ENCODE measurements around the gene SLC22A1.

Gene SLC22A1

DNA sequence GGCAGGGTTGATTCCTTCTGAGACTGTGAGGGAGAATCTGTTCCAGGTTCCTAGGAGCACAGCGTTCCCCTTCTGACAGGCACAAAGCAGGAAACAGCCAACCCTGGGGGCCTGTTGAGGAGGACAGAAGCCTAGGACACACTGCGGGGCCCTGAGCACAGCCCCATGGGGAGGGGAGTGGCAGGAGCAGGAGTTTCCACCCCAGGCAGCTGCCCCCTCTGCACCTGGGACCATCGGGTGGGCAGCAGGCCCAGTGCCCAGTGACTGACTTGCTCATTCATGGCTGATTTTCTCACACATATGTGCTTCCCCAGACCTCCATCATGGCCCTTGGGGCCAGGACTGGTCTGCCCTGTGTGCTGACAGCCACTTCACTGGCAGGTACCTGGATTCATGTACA is 6.2 kb upstream of the SLC22A1 start:
- no peak for DNase-seq (ENCODE audit: low read depth, low spot score)
- H3K4me1 ChIP-seq (ENCODE audit: insufficient read depth, insufficient read length), result no peaks in the 10 kb centered on the region
- H3K4me3 ChIP-seq (ENCODE audit: insufficient read length, low read depth), result no peak overlapping the region
- H3K9ac ChIP-seq (ENCODE audit: insufficient read length, low read depth), result no peak overlapping the region
- TF ChIP-seq ZNF274 (IDR thresholded peaks at IDR 0.05; ENCODE audit: low read depth, low read length) (no peak), YY1 (IDR thresholded peaks at IDR 0.05; ENCODE audit: insufficient read depth, insufficient read length) (no peak), SUZ12 (IDR thresholded peaks at IDR 0.05; ENCODE audit: extremely low read depth, insufficient read depth, insufficient read length) (no peak)
- no peaks in the 10 kb centered on the region for H3K27me3 ChIP-seq (ENCODE audit: insufficient read depth, insufficient read length)
- H3K36me3 ChIP-seq (ENCODE audit: insufficient read depth, insufficient read length, low read length), result peaks cover 3% of the 10 kb centered on the region
- H3K9me3 ChIP-seq (ENCODE audit: insufficient read depth, low read length), result peaks cover 21% of the 10 kb centered on the region; the same call in 1 of the 2 replicates

GRCh38 chr6:160116411-160116810 is 5.2 kb upstream of the SLC22A1 start:
- peaks cover 3% of the 10 kb centered on the region for H3K36me3 ChIP-seq (ENCODE audit: insufficient read depth, insufficient read length, low read length)
- no peaks in the 10 kb centered on the region for H3K4me1 ChIP-seq (ENCODE audit: insufficient read depth, insufficient read length)
- peaks cover 21% of the 10 kb centered on the region; the same call in 1 of the 2 replicates for H3K9me3 ChIP-seq (ENCODE audit: insufficient read depth, low read length)
- TF ChIP-seq ZNF274 (IDR thresholded peaks at IDR 0.05; ENCODE audit: low read depth, low read length) (no peak), SUZ12 (IDR thresholded peaks at IDR 0.05; ENCODE audit: extremely low read depth, insufficient read depth, insufficient read length) (no peak), YY1 (IDR thresholded peaks at IDR 0.05; ENCODE audit: insufficient read depth, insufficient read length) (no peak)
- no peak for DNase-seq (ENCODE audit: low read depth, low spot score)
- no peaks in the 10 kb centered on the region for H3K27me3 ChIP-seq (ENCODE audit: insufficient read depth, insufficient read length)
- H3K4me3 ChIP-seq (ENCODE audit: insufficient read length, low read depth), result no peak overlapping the region
- no peak overlapping the region for H3K9ac ChIP-seq (ENCODE audit: insufficient read length, low read depth)

- Histone ChIP-seq H3K9ac (ENCODE audit: insufficient read length, low read depth) (no peak overlapping the region), H3K4me1 (ENCODE audit: insufficient read depth, insufficient read length) (no peaks in the 10 kb centered on the region), H3K4me3 (ENCODE audit: insufficient read length, low read depth) (no peak overlapping the region), H3K36me3 (ENCODE audit: insufficient read depth, insufficient read length, low read length) (peaks cover 3% of the 10 kb centered on the region), H3K27me3 (ENCODE audit: insufficient read depth, insufficient read length) (no peaks in the 10 kb centered on the region), H3K9me3 (ENCODE audit: insufficient read depth, low read length) (peaks cover 21% of the 10 kb centered on the region; the same call in 1 of the 2 replicates)
- TF ChIP-seq YY1 (IDR thresholded peaks at IDR 0.05; ENCODE audit: insufficient read depth, insufficient read length), result no peak
- TF ChIP-seq ZNF274 (IDR thresholded peaks at IDR 0.05; ENCODE audit: low read depth, low read length), result no peak
- no peak for TF ChIP-seq SUZ12 (IDR thresholded peaks at IDR 0.05; ENCODE audit: extremely low read depth, insufficient read depth, insufficient read length)
- DNase-seq (ENCODE audit: low read depth, low spot score), result no peak
Measured at GRCh38 chr6:160117137-160117536, 4.5 kb upstream of the SLC22A1 start.

GRCh38 chr6:160118620-160119229 is 2.9 kb upstream of the SLC22A1 start:
- no peak for TF ChIP-seq YY1 (IDR thresholded peaks at IDR 0.05; ENCODE audit: insufficient read depth, insufficient read length)
- no peak for TF ChIP-seq SUZ12 (IDR thresholded peaks at IDR 0.05; ENCODE audit: extremely low read depth, insufficient read depth, insufficient read length)
- TF ChIP-seq ZNF274 (IDR thresholded peaks at IDR 0.05; ENCODE audit: low read depth, low read length), result no peak
- Histone ChIP-seq H3K27me3 (ENCODE audit: insufficient read depth, insufficient read length) (no peaks in the 10 kb centered on the region), H3K4me3 (ENCODE audit: insufficient read length, low read depth) (no peak overlapping the region)

DNA sequence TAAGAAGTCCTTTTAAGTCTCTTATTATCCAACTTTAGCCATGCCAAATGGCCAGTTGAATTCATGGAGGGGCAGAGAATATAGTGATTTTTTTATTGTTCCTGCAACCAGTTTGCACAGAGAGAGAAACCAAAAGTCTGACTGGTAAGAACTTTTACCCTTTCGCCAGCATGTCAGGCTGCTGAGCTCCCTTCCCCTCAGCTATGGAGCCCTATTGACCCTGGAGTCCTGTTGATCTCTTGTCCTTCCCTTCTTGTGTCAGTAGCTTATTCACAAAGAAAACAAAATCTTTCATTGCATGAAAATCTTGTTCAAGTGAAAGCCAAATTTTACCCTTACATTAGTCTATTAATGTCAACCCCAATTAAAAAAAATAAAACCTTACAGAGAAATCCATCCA is 1.5 kb upstream of the SLC22A1 start:
- DNase-seq (ENCODE audit: low read depth, low spot score), result no peak
- peaks cover 21% of the 10 kb centered on the region; the same call in 1 of the 2 replicates for H3K9me3 ChIP-seq (ENCODE audit: insufficient read depth, low read length)
- H3K4me1 ChIP-seq (ENCODE audit: insufficient read depth, insufficient read length), result no peaks in the 10 kb centered on the region
- no peak overlapping the region for H3K4me3 ChIP-seq (ENCODE audit: insufficient read length, low read depth)
- H3K27me3 ChIP-seq (ENCODE audit: insufficient read depth, insufficient read length), result no peaks in the 10 kb centered on the region
- no peak overlapping the region for H3K9ac ChIP-seq (ENCODE audit: insufficient read length, low read depth)
- H3K36me3 ChIP-seq (ENCODE audit: insufficient read depth, insufficient read length, low read length), result peaks cover 3% of the 10 kb centered on the region
- TF ChIP-seq ZNF274 (IDR thresholded peaks at IDR 0.05; ENCODE audit: low read depth, low read length) (no peak), YY1 (IDR thresholded peaks at IDR 0.05; ENCODE audit: insufficient read depth, insufficient read length) (no peak), SUZ12 (IDR thresholded peaks at IDR 0.05; ENCODE audit: extremely low read depth, insufficient read depth, insufficient read length) (no peak)

More at GRCh38 chr6:160118620-160119229, 2.9 kb upstream of the SLC22A1 start:
- peaks cover 21% of the 10 kb centered on the region; the same call in 1 of the 2 replicates for H3K9me3 ChIP-seq (ENCODE audit: insufficient read depth, low read length)
- H3K4me1 ChIP-seq (ENCODE audit: insufficient read depth, insufficient read length), result no peaks in the 10 kb centered on the region
- H3K9ac ChIP-seq (ENCODE audit: insufficient read length, low read depth), result no peak overlapping the region
- no peak for DNase-seq (ENCODE audit: low read depth, low spot score)
- peaks cover 3% of the 10 kb centered on the region for H3K36me3 ChIP-seq (ENCODE audit: insufficient read depth, insufficient read length, low read length)

- Histone ChIP-seq H3K4me3 (ENCODE audit: insufficient read length, low read depth) (no peak overlapping the region), H3K36me3 (ENCODE audit: insufficient read depth, insufficient read length, low read length) (peaks cover 3% of the 10 kb centered on the region), H3K27me3 (ENCODE audit: insufficient read depth, insufficient read length) (no peaks in the 10 kb centered on the region), H3K9me3 (ENCODE audit: insufficient read depth, low read length) (peaks cover 19% of the 10 kb centered on the region; the same call in 1 of the 2 replicates), H3K4me1 (ENCODE audit: insufficient read depth, insufficient read length) (no peaks in the 10 kb centered on the region), H3K9ac (ENCODE audit: insufficient read length, low read depth) (no peak overlapping the region)
- TF ChIP-seq ZNF274 (IDR thresholded peaks at IDR 0.05; ENCODE audit: low read depth, low read length), result no peak
- no peak for TF ChIP-seq YY1 (IDR thresholded peaks at IDR 0.05; ENCODE audit: insufficient read depth, insufficient read length)
- no peak for TF ChIP-seq SUZ12 (IDR thresholded peaks at IDR 0.05; ENCODE audit: extremely low read depth, insufficient read depth, insufficient read length)
- DNase-seq (ENCODE audit: low read depth, low spot score), result no peak
Measured at GRCh38 chr6:160121981-160122380, 366 bp downstream of the SLC22A1 start.

DNA sequence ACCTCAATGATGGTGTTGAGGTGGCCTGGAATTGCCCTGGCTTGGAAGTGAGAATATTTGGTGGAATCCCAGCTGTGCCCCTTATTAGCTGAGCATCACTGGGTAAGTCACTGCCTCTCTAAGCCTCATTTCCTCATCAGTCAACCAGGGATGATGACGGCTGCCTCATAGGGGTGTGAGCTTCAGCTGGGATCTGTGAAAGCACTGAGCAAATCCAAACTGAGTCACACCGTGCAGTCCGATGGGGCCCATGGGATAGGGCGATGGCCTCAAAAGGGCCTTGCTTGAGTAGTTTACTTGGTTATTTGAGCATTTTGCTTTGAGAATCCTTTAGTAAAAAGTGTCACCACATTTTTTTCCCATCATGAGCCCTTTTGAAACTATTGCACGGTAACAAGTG is 1.1 kb downstream of the SLC22A1 start:
- Histone ChIP-seq H3K4me3 (ENCODE audit: insufficient read length, low read depth) (no peak overlapping the region), H3K9me3 (ENCODE audit: insufficient read depth, low read length) (peaks cover 11% of the 10 kb centered on the region; the same call in 1 of the 2 replicates), H3K27me3 (ENCODE audit: insufficient read depth, insufficient read length) (no peaks in the 10 kb centered on the region), H3K4me1 (ENCODE audit: insufficient read depth, insufficient read length) (no peaks in the 10 kb centered on the region), H3K36me3 (ENCODE audit: insufficient read depth, insufficient read length, low read length) (no peaks in the 10 kb centered on the region), H3K9ac (ENCODE audit: insufficient read length, low read depth) (no peak overlapping the region)
- TF ChIP-seq SUZ12 (IDR thresholded peaks at IDR 0.05; ENCODE audit: extremely low read depth, insufficient read depth, insufficient read length) (no peak), YY1 (IDR thresholded peaks at IDR 0.05; ENCODE audit: insufficient read depth, insufficient read length) (no peak), ZNF274 (IDR thresholded peaks at IDR 0.05; ENCODE audit: low read depth, low read length) (no peak)
- DNase-seq (ENCODE audit: low read depth, low spot score), result no peak

Measured in NT2/D1 (cell line).